Prostate gland (tissue), 2 donors: ENCODE measurements around the gene NR1H2. TPM values are rescaled to one million over a fixed set of nuclear protein-coding genes. Genes with fewer than 3 reads are reported as not detected.

Experiments
- DNase-seq: peaks from one replicate; pipeline ENCODE4 v3.0.0-alpha.2; 2019; ENCODE audit warnings: low spot score
- H3K27ac ChIP-seq, 2 donors: fragments of 200-600 bp; sonication (generic); 2 replicates each; pipeline ENCODE4 v1.5.1; 2017 to 2019
- H3K27me3 ChIP-seq: fragments of 200-600 bp; sonication (generic); replicated peaks from 2 replicates; pipeline ENCODE4 v1.5.1; 2019; ENCODE audit not compliant: insufficient read depth
- H3K36me3 ChIP-seq, 2 donors: fragments of 200-600 bp; sonication (generic); 1 replicate in 1 of 2; 2 replicates in 1 of 2; pipeline versions ENCODE4 v1.5.1 to v1.8.1; 2017 to 2019
- H3K4me1 ChIP-seq: fragments of 200-600 bp; sonication (generic); replicated peaks from 2 replicates; pipeline ENCODE4 v1.5.1; 2019
- H3K4me3 ChIP-seq, 2 donors: fragments of 200-600 bp; sonication (generic); 2 replicates each; pipeline ENCODE4 v1.5.1; 2017 to 2019
- H3K9me3 ChIP-seq: fragments of 200-600 bp; sonication (generic); 2 replicates; pipeline ENCODE4 v1.5.1; 2017
- CTCF ChIP-seq, 4 experiments: fragments of 200-600 bp in 2 of 4; fragments of 450-650 bp in 2 of 4; sonication (generic) in 2 of 4; IDR thresholded peaks; 1 replicate in 3 of 4; 2 replicates in 1 of 4; pipeline ENCODE4 v1.5.1; 2016 to 2019; ENCODE audit warnings: antibody characterized with exemption in 4 of 4, mild to moderate bottlenecking in 2 of 4, moderate library complexity in 2 of 4
- POLR2A ChIP-seq: fragments of 450-650 bp; IDR thresholded peaks from one replicate; pipeline ENCODE4 v1.6.1; 2016; ENCODE audit warnings: antibody characterized with exemption, mild to moderate bottlenecking
- POLR2AphosphoS5 ChIP-seq: sonication (generic); formaldehyde crosslinking; IDR thresholded peaks from one replicate; pipeline ENCODE4 v1.6.1; 2017; ENCODE audit warnings: antibody characterized with exemption
- WGBS: methylation state at CpG from one replicate; pipeline ENCODE4 v1.1.5; 2018; 5-methylcytosine and 5-hydroxymethylcytosine counted together
- intact Hi-C: fragments of 100-400 bp; cut with DNase I; formaldehyde crosslinking; loops from one replicate; pipeline ENCODE4 v1.14.2; 2022
- total RNA-seq, 2 donors: library from RNA; depleted of rRNA; stranded (reverse); fragments of >200 nt; gene quantifications; one replicate each; pipeline ENCODE4 v1.1.0, GENCODE V29; 2016

Gene NR1H2
- total RNA-seq, 2 donors from 2014 or later, result 110 to 129 TPM

- TF ChIP-seq CTCF (IDR thresholded peaks at IDR 0.05), result no peak
- TF ChIP-seq POLR2A, result no peak
- no peak for TF ChIP-seq POLR2AphosphoS5
- Histone ChIP-seq H3K36me3 (peaks cover 7 to 33% of the 10 kb centered on the region in 2 donors), H3K4me3 (no peak overlapping the region), H3K4me1 (no peaks in the 10 kb centered on the region), H3K27ac (no peak overlapping the region), H3K27me3 (no peaks in the 10 kb centered on the region), H3K9me3 (no peaks in the 10 kb centered on the region)
- intact Hi-C loops, result loop anchor here (10.0 kb wide), 1 partner anchor 353 kb away; the partner anchor contains the start of genes VRK3 and ZNF473
- WGBS, result 72% methylated on average over 9 of the region's 9 CpGs
- no peak for DNase-seq
Measured at GRCh38 chr19:50377517-50377916, 1.3 kb downstream of the NR1H2 start.

GRCh38 chr19:50378169-50378862 lies 2.1 kb downstream of the NR1H2 start:
- TF ChIP-seq POLR2A (no peak), POLR2AphosphoS5 (no peak), CTCF (IDR thresholded peaks at IDR 0.05) (no peak)
- intact Hi-C loops, result loop anchor here (10.0 kb wide), 1 partner anchor 354 kb away; the partner anchor contains the start of genes VRK3 and ZNF473
- no peaks in the 10 kb centered on the region for H3K27me3 ChIP-seq
- no peak overlapping the region for H3K4me3 ChIP-seq
- DNase-seq, result no peak
- H3K27ac ChIP-seq, result no peak overlapping the region
- WGBS, result 92% methylated on average over 36 of the region's 36 CpGs
- no peaks in the 10 kb centered on the region for H3K4me1 ChIP-seq
- no peaks in the 10 kb centered on the region for H3K9me3 ChIP-seq
- peaks cover 7 to 33% of the 10 kb centered on the region in 2 donors for H3K36me3 ChIP-seq

- peaks cover 7 to 33% of the 10 kb centered on the region in 2 donors for H3K36me3 ChIP-seq
Measured at GRCh38 chr19:50378863-50379236, 2.6 kb downstream of the NR1H2 start.

GRCh38 chr19:50379602-50380001 lies 3.3 kb downstream of the NR1H2 start:
- peaks cover 7 to 33% of the 10 kb centered on the region in 2 donors for H3K36me3 ChIP-seq
- no peaks in the 10 kb centered on the region for H3K9me3 ChIP-seq
- no peaks in the 10 kb centered on the region for H3K27me3 ChIP-seq
- intact Hi-C loops, result loop anchor here (10.0 kb wide), 2 partner anchors 355 to 425 kb away; partner anchors contain the start of genes VRK3 and ZNF473
- TF ChIP-seq CTCF (IDR thresholded peaks at IDR 0.05) (no peak), POLR2AphosphoS5 (no peak), POLR2A (no peak)
- no peak overlapping the region for H3K4me3 ChIP-seq
- H3K27ac ChIP-seq, result no peak overlapping the region
- H3K4me1 ChIP-seq, result no peaks in the 10 kb centered on the region
- no peak for DNase-seq
- WGBS, result 88% methylated on average over 11 of the region's 11 CpGs

More at GRCh38 chr19:50378863-50379236, 2.6 kb downstream of the NR1H2 start:
- Histone ChIP-seq H3K4me1 (no peaks in the 10 kb centered on the region), H3K9me3 (no peaks in the 10 kb centered on the region), H3K4me3 (no peak overlapping the region), H3K27me3 (no peaks in the 10 kb centered on the region), H3K27ac (no peak overlapping the region)
- intact Hi-C loops, result loop anchor here (10.0 kb wide), 1 partner anchor 354 kb away; the partner anchor contains the start of genes VRK3 and ZNF473
- DNase-seq, result no peak
- 98% methylated on average over 10 of the region's 10 CpGs for WGBS
- TF ChIP-seq POLR2AphosphoS5, result no peak
- no peak for TF ChIP-seq POLR2A
- no peak for TF ChIP-seq CTCF (IDR thresholded peaks at IDR 0.05)

- no peak for DNase-seq
- H3K4me1 ChIP-seq, result peaks cover 5% of the 10 kb centered on the region
- H3K27me3 ChIP-seq, result no peaks in the 10 kb centered on the region
- intact Hi-C loops, result loop anchor here (10.0 kb wide), 1 partner anchor 425 kb away; no protein-coding TSS in a partner anchor
- H3K36me3 ChIP-seq, result peaks cover 7 to 33% of the 10 kb centered on the region in 2 donors
- WGBS, result 88% methylated on average over 11 of the region's 11 CpGs
- H3K9me3 ChIP-seq, result no peaks in the 10 kb centered on the region
- H3K4me3 ChIP-seq, result no peak overlapping the region
- no peak overlapping the region for H3K27ac ChIP-seq
- TF ChIP-seq CTCF (IDR thresholded peaks at IDR 0.05), result no peak
- no peak for TF ChIP-seq POLR2A
- no peak for TF ChIP-seq POLR2AphosphoS5
Measured at GRCh38 chr19:50380137-50380536, 3.9 kb downstream of the NR1H2 start.
